WTC11 (cell line): Measurements from ENCODE around the gene LAPTM4A. TPM values are rescaled to one million over a fixed set of nuclear protein-coding genes. Genes with fewer than 3 reads are reported as not detected.

Experiments
- ATAC-seq: fragments of 200-7000 bp; cut with Tn5 transposase; 2 replicates; pipeline ENCODE4 v1.10.0; 2021; ENCODE audit warnings: mild to moderate bottlenecking, moderate library complexity
- CTCF ChIA-PET: fragments of 300-600 bp; sonication (Branson Sonifier 250); formaldehyde crosslinking; loops from one replicate; lab custom pipeline; 2021; ENCODE audit warnings: antibody characterized with exemption; lab: Charles Lee
- POLR2A ChIA-PET: fragments of 350-600 bp; sonication (Branson Sonifier 250); formaldehyde crosslinking; loops from one replicate; lab custom pipeline; 2021; ENCODE audit warnings: antibody characterized with exemption; lab: Charles Lee
- DNase-seq: peaks from one replicate; pipeline ENCODE4 v3.0.0; 2021; ENCODE audit warnings: low spot score
- H3K27ac Mint-ChIP-seq: 2 replicates; pipeline ENCODE4 v1.8.0; 2021; ENCODE audit warnings: mixed read lengths
- H3K27me3 Mint-ChIP-seq: 2 replicates; pipeline ENCODE4 v1.8.0; 2021; ENCODE audit warnings: low read depth, mild to moderate bottlenecking, moderate library complexity, mixed read lengths
- H3K36me3 Mint-ChIP-seq: 2 replicates; pipeline ENCODE4 v1.8.0; 2021; ENCODE audit warnings: mixed read lengths
- H3K4me1 Mint-ChIP-seq: 2 replicates; pipeline ENCODE4 v1.8.0; 2022; ENCODE audit warnings: mixed read lengths
- H3K4me3 Mint-ChIP-seq: 2 replicates; pipeline ENCODE4 v1.8.0; 2021; ENCODE audit warnings: mild to moderate bottlenecking, moderate library complexity, mixed read lengths
- H3K9me3 Mint-ChIP-seq: 2 replicates; pipeline ENCODE4 v1.8.0; 2021; ENCODE audit warnings: mixed read lengths
- GABPB1 ChIP-seq: sonication (generic); formaldehyde crosslinking; IDR thresholded peaks from 2 replicates; pipeline ENCODE4 v1.8.1; 2023; ENCODE audit warnings: mild to moderate bottlenecking, missing genetic modification reagents
- MXD4 ChIP-seq: fragments of 250-450 bp; sonication (Bioruptor Pico); IDR thresholded peaks from 2 replicates; pipeline ENCODE4 v1.8.0; 2021; ENCODE audit warnings: mild to moderate bottlenecking, moderate library complexity, borderline replicate concordance
- MYBL2 ChIP-seq: sonication (generic); formaldehyde crosslinking; IDR thresholded peaks from 2 replicates; pipeline ENCODE4 v1.8.1; 2023; ENCODE audit warnings: mild to moderate bottlenecking, moderate library complexity, missing genetic modification reagents
- NFYB ChIP-seq: sonication (generic); formaldehyde crosslinking; conservative IDR thresholded peaks from 2 replicates; pipeline ENCODE4 v1.8.0; 2022; ENCODE audit warnings: low read depth, missing genetic modification reagents
- NR1H2 ChIP-seq: sonication (generic); formaldehyde crosslinking; IDR thresholded peaks from 2 replicates; pipeline ENCODE4 v1.9.0; 2021; ENCODE audit warnings: mild to moderate bottlenecking, moderate library complexity, missing genetic modification reagents
- PRRX2 ChIP-seq: fragments of 250-450 bp; sonication (Bioruptor Pico); IDR thresholded peaks from 2 replicates; pipeline ENCODE4 v1.8.0; 2021; ENCODE audit warnings: mild to moderate bottlenecking
- SMAD4 ChIP-seq: sonication (generic); formaldehyde crosslinking; IDR thresholded peaks from 2 replicates; pipeline ENCODE4 v1.8.0; 2022; ENCODE audit warnings: mild to moderate bottlenecking, missing genetic modification reagents
- TP53 ChIP-seq: sonication (generic); formaldehyde crosslinking; IDR thresholded peaks from 2 replicates; pipeline ENCODE4 v1.8.1; 2023; ENCODE audit warnings: mild to moderate bottlenecking, missing genetic modification reagents
- total RNA-seq: library from RNA; stranded (reverse); gene quantifications from 3 replicates; pipeline ENCODE4 v1.2.3, GENCODE V29; 2021
- TF ChIP-seq, protein P1 (sequence below): fragments of 250-450 bp; sonication (Bioruptor Pico); conservative IDR thresholded peaks from 2 replicates; pipeline ENCODE4 v1.9.0; 2021; ENCODE audit warnings: mild to moderate bottlenecking
- TF ChIP-seq, protein P2 (sequence below): fragments of 200-600 bp; IDR thresholded peaks from 2 replicates; pipeline ENCODE4 v1.8.0; 2022; ENCODE audit warnings: antibody characterized with exemption
- TF ChIP-seq, protein P3 (sequence below): sonication (generic); formaldehyde crosslinking; IDR thresholded peaks from 2 replicates; pipeline ENCODE4 v1.8.0; 2023; ENCODE audit warnings: missing genetic modification reagents, mild to moderate bottlenecking, borderline replicate concordance
- TF ChIP-seq, protein P4 (sequence below): sonication (generic); formaldehyde crosslinking; IDR thresholded peaks from 2 replicates; pipeline ENCODE4 v1.8.0; 2022; ENCODE audit warnings: mild to moderate bottlenecking, missing genetic modification reagents

The LAPTM4A gene
- total RNA-seq, 1 experiment from 2014 or later: 163 TPM

DNA sequence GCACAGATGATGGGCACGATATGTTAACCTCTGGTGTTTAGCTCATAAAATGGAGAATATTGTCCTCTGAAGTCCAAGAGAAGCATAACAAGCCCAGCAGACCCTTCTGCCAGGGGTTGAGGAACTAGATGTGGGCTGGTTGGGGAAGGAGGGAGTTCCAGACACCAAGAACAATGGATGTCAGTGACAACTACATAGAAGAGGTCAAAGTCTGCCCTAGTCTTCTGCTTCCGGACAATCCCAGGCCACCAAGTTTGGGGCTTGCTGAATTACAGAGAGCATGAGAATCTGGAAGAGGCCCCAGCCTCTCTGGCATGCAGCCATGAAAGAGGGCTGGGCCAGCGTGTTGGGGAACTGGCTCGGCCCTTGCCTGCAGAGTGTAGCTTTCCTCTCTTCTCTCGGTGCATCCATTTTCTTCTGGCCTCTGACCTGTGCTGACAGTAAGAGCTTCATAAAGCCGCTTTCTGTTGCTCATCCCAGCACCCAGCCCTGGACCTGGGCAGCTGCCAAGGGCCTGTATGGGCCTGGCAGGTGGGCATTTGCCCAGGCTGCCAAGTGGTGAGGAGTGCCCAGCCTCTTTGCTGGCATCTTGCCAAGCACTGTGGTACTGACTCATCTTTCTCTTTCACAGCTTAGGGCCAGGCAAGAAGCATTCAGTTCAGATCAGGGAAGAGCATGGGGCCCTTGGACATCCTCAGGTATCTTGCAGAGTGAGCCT, 14.6 kb upstream of the LAPTM4A start:
- CTCF ChIA-PET: interaction anchor here (1.4 kb wide), 1 partner anchor 50 kb away, joined by 6 read pairs; no protein-coding TSS in a partner anchor
- DNase-seq: no peak
- no peaks in the 10 kb centered on the region for H3K27me3 Mint-ChIP-seq
- POLR2A ChIA-PET: no interaction called here
- H3K27ac Mint-ChIP-seq: no peak overlapping the region
- ATAC-seq: no peak
- H3K4me1 Mint-ChIP-seq: peaks cover 2% of the 10 kb centered on the region
- 0 out of 2 replicates have a peak, but pooled peaks cover 2% of the 10 kb centered on the region for H3K36me3 Mint-ChIP-seq
- H3K9me3 Mint-ChIP-seq: peaks cover 15% of the 10 kb centered on the region
- TF ChIP-seq GABPB1 (CRISPR knock-in tag) (peak; percentile 24; the same call in 1 of the 2 replicates), TP53 (CRISPR knock-in tag) (no peak)
- no peak overlapping the region for H3K4me3 Mint-ChIP-seq

DNA sequence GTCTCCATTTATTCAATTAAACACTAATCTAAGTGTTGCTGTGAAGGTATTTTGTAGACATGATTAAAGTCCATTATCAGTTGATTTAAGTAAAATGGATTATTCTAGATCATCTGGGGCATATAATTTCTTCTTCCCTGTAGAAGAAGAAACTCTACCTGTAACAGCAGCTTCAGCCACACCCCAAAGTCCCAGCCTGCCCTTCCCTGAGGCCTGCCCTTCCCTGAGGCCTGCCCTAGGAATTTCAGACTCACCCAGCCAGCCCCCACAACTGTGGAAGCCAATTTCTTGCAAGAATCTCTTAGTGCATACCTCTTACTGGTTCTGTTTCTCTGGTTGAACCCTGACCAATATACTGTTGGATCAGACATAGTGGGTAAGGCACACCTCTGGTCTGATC, 13.4 kb upstream of the LAPTM4A start:
- CTCF ChIA-PET: no interaction called here
- POLR2A ChIA-PET: no interaction called here
- ATAC-seq: no peak
- Mint-ChIP-seq H3K4me1 (no peaks in the 10 kb centered on the region; the same call in 1 of the 2 replicates), H3K9me3 (peaks cover 15% of the 10 kb centered on the region), H3K36me3 (0 out of 2 replicates have a peak, but pooled peaks cover 2% of the 10 kb centered on the region), H3K27me3 (0 out of 2 replicates have a peak, but pooled peaks cover 4% of the 10 kb centered on the region)
- TF ChIP-seq, protein P1, sequence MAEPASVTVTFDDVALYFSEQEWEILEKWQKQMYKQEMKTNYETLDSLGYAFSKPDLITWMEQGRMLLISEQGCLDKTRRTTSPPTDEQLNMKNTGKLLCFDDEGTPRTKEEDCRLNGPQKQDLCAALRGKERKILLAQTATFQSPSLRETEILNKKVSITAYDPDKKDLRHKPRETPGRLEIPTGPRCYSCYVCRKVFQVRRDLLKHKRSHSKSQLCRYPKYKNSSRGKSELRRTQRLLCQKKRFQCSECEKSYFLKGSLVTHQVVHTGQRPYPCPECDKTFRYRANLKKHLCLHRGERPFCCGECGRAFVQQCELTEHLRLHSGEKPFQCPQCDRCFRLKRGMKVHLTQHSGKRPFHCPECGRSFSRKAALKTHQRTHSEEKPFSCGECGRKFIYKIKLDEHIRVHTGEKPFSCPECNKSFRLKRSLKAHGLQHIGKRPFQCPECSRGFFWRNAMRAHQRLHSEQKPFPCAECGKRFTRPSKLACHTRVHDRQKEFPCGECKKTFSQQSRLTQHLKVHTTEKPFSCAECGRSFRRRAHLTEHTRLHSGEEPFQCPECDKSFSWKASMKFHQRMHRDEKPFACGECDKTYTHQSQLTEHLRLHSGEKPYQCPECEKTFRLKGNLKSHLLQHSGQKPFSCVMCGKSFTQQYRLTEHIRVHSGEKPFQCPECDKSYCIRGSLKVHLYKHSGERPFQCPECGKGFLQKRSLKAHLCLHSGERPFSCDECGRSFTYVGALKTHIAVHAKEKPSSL: no peak
- TF ChIP-seq, protein P2, sequence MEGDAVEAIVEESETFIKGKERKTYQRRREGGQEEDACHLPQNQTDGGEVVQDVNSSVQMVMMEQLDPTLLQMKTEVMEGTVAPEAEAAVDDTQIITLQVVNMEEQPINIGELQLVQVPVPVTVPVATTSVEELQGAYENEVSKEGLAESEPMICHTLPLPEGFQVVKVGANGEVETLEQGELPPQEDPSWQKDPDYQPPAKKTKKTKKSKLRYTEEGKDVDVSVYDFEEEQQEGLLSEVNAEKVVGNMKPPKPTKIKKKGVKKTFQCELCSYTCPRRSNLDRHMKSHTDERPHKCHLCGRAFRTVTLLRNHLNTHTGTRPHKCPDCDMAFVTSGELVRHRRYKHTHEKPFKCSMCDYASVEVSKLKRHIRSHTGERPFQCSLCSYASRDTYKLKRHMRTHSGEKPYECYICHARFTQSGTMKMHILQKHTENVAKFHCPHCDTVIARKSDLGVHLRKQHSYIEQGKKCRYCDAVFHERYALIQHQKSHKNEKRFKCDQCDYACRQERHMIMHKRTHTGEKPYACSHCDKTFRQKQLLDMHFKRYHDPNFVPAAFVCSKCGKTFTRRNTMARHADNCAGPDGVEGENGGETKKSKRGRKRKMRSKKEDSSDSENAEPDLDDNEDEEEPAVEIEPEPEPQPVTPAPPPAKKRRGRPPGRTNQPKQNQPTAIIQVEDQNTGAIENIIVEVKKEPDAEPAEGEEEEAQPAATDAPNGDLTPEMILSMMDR: no peak
- no peak for TF ChIP-seq NFYB (CRISPR knock-in tag)
- TF ChIP-seq SMAD4 (CRISPR knock-in tag): no peak
- TF ChIP-seq, all 79 proteins: peak for 0
- Mint-ChIP-seq H3K27ac (no peak overlapping the region), H3K4me3 (no peak overlapping the region)
- no peak for DNase-seq

DNA sequence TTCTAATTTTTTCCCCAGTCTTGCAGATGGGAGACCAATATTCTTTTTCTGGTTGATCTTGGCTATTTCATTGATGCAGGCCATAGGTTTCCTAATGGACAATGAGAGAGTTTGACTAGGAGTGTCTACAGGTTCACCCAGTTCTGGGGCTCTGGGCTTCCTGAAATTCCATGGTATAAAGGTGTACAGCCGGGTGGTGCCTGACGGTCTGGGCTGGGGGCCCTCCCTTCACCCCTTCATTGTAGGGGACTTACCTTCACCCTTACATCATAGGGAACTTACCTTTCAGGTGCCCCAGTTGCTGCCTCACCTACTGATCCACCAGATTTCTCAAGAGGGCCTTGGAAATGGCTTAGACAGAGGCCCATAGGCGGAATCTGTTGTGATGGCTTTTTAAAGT, 13.0 kb upstream of the LAPTM4A start:
- H3K4me3 Mint-ChIP-seq: no peak overlapping the region
- H3K4me1 Mint-ChIP-seq: no peaks in the 10 kb centered on the region; the same call in 1 of the 2 replicates
- H3K27ac Mint-ChIP-seq: no peak overlapping the region
- TF ChIP-seq PRRX2 (CRISPR knock-in tag) (no peak), NR1H2 (CRISPR knock-in tag) (no peak), MYBL2 (no peak), MXD4 (no peak)
- TF ChIP-seq, protein P3, sequence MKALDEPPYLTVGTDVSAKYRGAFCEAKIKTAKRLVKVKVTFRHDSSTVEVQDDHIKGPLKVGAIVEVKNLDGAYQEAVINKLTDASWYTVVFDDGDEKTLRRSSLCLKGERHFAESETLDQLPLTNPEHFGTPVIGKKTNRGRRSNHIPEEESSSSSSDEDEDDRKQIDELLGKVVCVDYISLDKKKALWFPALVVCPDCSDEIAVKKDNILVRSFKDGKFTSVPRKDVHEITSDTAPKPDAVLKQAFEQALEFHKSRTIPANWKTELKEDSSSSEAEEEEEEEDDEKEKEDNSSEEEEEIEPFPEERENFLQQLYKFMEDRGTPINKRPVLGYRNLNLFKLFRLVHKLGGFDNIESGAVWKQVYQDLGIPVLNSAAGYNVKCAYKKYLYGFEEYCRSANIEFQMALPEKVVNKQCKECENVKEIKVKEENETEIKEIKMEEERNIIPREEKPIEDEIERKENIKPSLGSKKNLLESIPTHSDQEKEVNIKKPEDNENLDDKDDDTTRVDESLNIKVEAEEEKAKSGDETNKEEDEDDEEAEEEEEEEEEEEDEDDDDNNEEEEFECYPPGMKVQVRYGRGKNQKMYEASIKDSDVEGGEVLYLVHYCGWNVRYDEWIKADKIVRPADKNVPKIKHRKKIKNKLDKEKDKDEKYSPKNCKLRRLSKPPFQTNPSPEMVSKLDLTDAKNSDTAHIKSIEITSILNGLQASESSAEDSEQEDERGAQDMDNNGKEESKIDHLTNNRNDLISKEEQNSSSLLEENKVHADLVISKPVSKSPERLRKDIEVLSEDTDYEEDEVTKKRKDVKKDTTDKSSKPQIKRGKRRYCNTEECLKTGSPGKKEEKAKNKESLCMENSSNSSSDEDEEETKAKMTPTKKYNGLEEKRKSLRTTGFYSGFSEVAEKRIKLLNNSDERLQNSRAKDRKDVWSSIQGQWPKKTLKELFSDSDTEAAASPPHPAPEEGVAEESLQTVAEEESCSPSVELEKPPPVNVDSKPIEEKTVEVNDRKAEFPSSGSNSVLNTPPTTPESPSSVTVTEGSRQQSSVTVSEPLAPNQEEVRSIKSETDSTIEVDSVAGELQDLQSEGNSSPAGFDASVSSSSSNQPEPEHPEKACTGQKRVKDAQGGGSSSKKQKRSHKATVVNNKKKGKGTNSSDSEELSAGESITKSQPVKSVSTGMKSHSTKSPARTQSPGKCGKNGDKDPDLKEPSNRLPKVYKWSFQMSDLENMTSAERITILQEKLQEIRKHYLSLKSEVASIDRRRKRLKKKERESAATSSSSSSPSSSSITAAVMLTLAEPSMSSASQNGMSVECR: no peak
- TF ChIP-seq, protein P4, sequence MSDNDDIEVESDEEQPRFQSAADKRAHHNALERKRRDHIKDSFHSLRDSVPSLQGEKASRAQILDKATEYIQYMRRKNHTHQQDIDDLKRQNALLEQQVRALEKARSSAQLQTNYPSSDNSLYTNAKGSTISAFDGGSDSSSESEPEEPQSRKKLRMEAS (CRISPR knock-in tag): no peak
- no peak for DNase-seq
- ChIA-PET CTCF (no interaction called here), POLR2A (no interaction called here)
- H3K9me3 Mint-ChIP-seq: peaks cover 15% of the 10 kb centered on the region
- H3K36me3 Mint-ChIP-seq: 0 out of 2 replicates have a peak, but pooled peaks cover 2% of the 10 kb centered on the region
- 0 out of 2 replicates have a peak, but pooled peaks cover 4% of the 10 kb centered on the region for H3K27me3 Mint-ChIP-seq
- ATAC-seq: no peak
